Natural killer cell (primary cell): Measurements from ENCODE around the gene SOAT2. TPM values are rescaled to one million over a fixed set of nuclear protein-coding genes. Genes with fewer than 3 reads are reported as not detected.

Source experiments
- ATAC-seq, 3 donors: fragments of 150-1000 bp in 2 of 3; fragments of 200-7000 bp in 1 of 3; cut with Tn5 transposase; 1 replicate in 1 of 3; 2 replicates in 2 of 3; pipeline ENCODE4 v1.10.0; 2021; ENCODE audit warnings: mild to moderate bottlenecking in 2 of 3, moderate library complexity in 2 of 3
- DNase-seq, 2 donors: peaks; one replicate each; pipeline versions ENCODE4 v3.0.0 to v3.0.0-alpha.2; 2013 to 2021; ENCODE audit warnings: mixed read lengths in 1 of 2
- H3K27ac ChIP-seq: one replicate; pipeline ENCODE4 v1.5.1; 2013; ENCODE audit warnings: mild to moderate bottlenecking, low read length
- H3K27me3 ChIP-seq: one replicate; pipeline ENCODE4 v1.6.1; 2013; ENCODE audit warnings: low read length; ENCODE audit not compliant: control insufficient read depth, insufficient read depth
- H3K36me3 ChIP-seq: one replicate; pipeline ENCODE4 v1.6.1; 2013; ENCODE audit warnings: low read length; ENCODE audit not compliant: control insufficient read depth, insufficient read depth
- H3K4me1 ChIP-seq: one replicate; pipeline ENCODE4 v1.6.1; 2013; ENCODE audit warnings: low read length; ENCODE audit not compliant: control insufficient read depth, insufficient read depth
- H3K4me3 ChIP-seq: one replicate; pipeline ENCODE4 v1.5.1; 2013; ENCODE audit warnings: low read length
- H3K9me3 ChIP-seq: one replicate; pipeline ENCODE4 v1.6.1; 2013; ENCODE audit warnings: low read length; ENCODE audit not compliant: control insufficient read depth, insufficient read depth
- H3K27ac Mint-ChIP-seq, 2 donors: one replicate each; pipeline ENCODE4 v1.8.0; 2022; ENCODE audit warnings: mild to moderate bottlenecking in 2 of 2, mixed read lengths in 2 of 2, moderate library complexity in 1 of 2
- H3K27me3 Mint-ChIP-seq, 2 donors: one replicate each; pipeline ENCODE4 v1.8.0; 2022; ENCODE audit warnings: low read depth in 2 of 2, mixed read lengths in 2 of 2
- H3K36me3 Mint-ChIP-seq: one replicate; pipeline ENCODE4 v1.8.0; 2022; ENCODE audit warnings: mixed read lengths
- H3K4me1 Mint-ChIP-seq, 2 donors: one replicate each; pipeline ENCODE4 v1.8.0; 2022; ENCODE audit warnings: mixed read lengths in 2 of 2
- H3K4me3 Mint-ChIP-seq: one replicate; pipeline ENCODE4 v1.8.0; 2022; ENCODE audit warnings: mild to moderate bottlenecking, moderate library complexity, mixed read lengths
- H3K9me3 Mint-ChIP-seq, 2 donors: one replicate each; pipeline ENCODE4 v1.8.0; 2022; ENCODE audit warnings: mixed read lengths in 2 of 2
- CTCF ChIP-seq: fragments of 200-600 bp; IDR thresholded peaks from one replicate; pipeline ENCODE4 v1.8.0; 2022; ENCODE audit warnings: antibody characterized with exemption
- WGBS: methylation state at CpG from one replicate; pipeline ENCODE4 v1.1.7; 2013; ENCODE audit warnings: missing lambda C conversion rate; ENCODE audit not compliant: insufficient coverage; 5-methylcytosine and 5-hydroxymethylcytosine counted together
- intact Hi-C: fragments of 100-400 bp; cut with micrococcal nuclease; formaldehyde crosslinking; loops from one replicate; pipeline ENCODE4 v1.14.2; 2022
- total RNA-seq, 4 donors: library from RNA; stranded (reverse); fragments of 120-200 nt in 1 of 4; gene quantifications; one replicate each; pipeline versions ENCODE4 v1.2.3 to v1.2.4, GENCODE V29; 2013 to 2022

The SOAT2 gene
- total RNA-seq, 3 donors from 2014 or later (not counting 1 experiment from before 2014, with no cell fraction given): not detected

- Mint-ChIP-seq H3K27ac (no peak overlapping the region), H3K27me3 (peaks cover 0 to 14% of the 10 kb centered on the region in 2 donors), H3K9me3 (no peaks in the 10 kb centered on the region), H3K36me3 (no peaks in the 10 kb centered on the region), H3K4me3 (no peak overlapping the region), H3K4me1 (no peaks in the 10 kb centered on the region)
- DNase-seq: no peak
- Histone ChIP-seq H3K36me3 (no peaks in the 10 kb centered on the region), H3K9me3 (no peaks in the 10 kb centered on the region), H3K4me3 (no peak overlapping the region), H3K27ac (no peak overlapping the region), H3K27me3 (no peaks in the 10 kb centered on the region), H3K4me1 (no peaks in the 10 kb centered on the region)
- intact Hi-C loops: no loop called here
- WGBS: 80% methylated on average over 10 of the region's 10 CpGs
- ATAC-seq: no peak
- TF ChIP-seq CTCF: no peak
These were observed 25.7 kb downstream of the SOAT2 start for GRCh38 chr12:53128780-53129569.

- Histone ChIP-seq H3K27me3 (no peaks in the 10 kb centered on the region), H3K9me3 (peaks cover 3% of the 10 kb centered on the region), H3K36me3 (no peaks in the 10 kb centered on the region), H3K4me1 (no peaks in the 10 kb centered on the region), H3K27ac (no peak overlapping the region), H3K4me3 (no peak overlapping the region)
- ATAC-seq (no peak), DNase-seq (no peak)
- Mint-ChIP-seq H3K27me3 (peaks cover 0 to 14% of the 10 kb centered on the region in 2 donors), H3K4me1 (no peaks in the 10 kb centered on the region), H3K27ac (no peak overlapping the region), H3K36me3 (no peaks in the 10 kb centered on the region), H3K9me3 (no peaks in the 10 kb centered on the region), H3K4me3 (no peak overlapping the region)
- WGBS: 85% methylated on average over 2 of the region's 2 CpGs
- TF ChIP-seq CTCF: no peak
- intact Hi-C loops: no loop called here
These were observed 28.6 kb downstream of the SOAT2 start for GRCh38 chr12:53131844-53132243.

- Histone ChIP-seq H3K27ac (no peak overlapping the region), H3K4me3 (no peak overlapping the region), H3K27me3 (no peaks in the 10 kb centered on the region), H3K9me3 (peaks cover 6% of the 10 kb centered on the region), H3K36me3 (no peaks in the 10 kb centered on the region), H3K4me1 (no peaks in the 10 kb centered on the region)
- Mint-ChIP-seq H3K9me3 (no peaks in the 10 kb centered on the region), H3K4me3 (no peak overlapping the region), H3K4me1 (no peaks in the 10 kb centered on the region), H3K36me3 (peaks cover 7% of the 10 kb centered on the region), H3K27me3 (peaks cover 0 to 11% of the 10 kb centered on the region in 2 donors), H3K27ac (no peak overlapping the region)
- ATAC-seq: no peak
- whole genome bisulfite sequencing: 97% methylated on average over 3 of the region's 3 CpGs
- TF ChIP-seq CTCF: no peak
- intact Hi-C loops: no loop called here
- DNase-seq: no peak
These were observed 30.4 kb downstream of the SOAT2 start for GRCh38 chr12:53133722-53134121.

GRCh38 chr12:53143355-53143754 is 40.1 kb downstream of the SOAT2 start:
- Histone ChIP-seq H3K27ac (no peak overlapping the region), H3K27me3 (no peaks in the 10 kb centered on the region), H3K9me3 (no peaks in the 10 kb centered on the region), H3K36me3 (no peaks in the 10 kb centered on the region), H3K4me1 (no peaks in the 10 kb centered on the region), H3K4me3 (no peak overlapping the region)
- no peak overlapping the region for H3K27ac Mint-ChIP-seq
- WGBS: 91% methylated on average over 4 of the region's 4 CpGs
- intact Hi-C loops: no loop called here
- ATAC-seq (no peak), DNase-seq (no peak)
- no peaks in the 10 kb centered on the region for H3K4me1 Mint-ChIP-seq
- no peak overlapping the region for H3K4me3 Mint-ChIP-seq
- H3K36me3 Mint-ChIP-seq: no peaks in the 10 kb centered on the region
- no peak for TF ChIP-seq CTCF
- no peaks in the 10 kb centered on the region for H3K27me3 Mint-ChIP-seq
- no peaks in the 10 kb centered on the region for H3K9me3 Mint-ChIP-seq
